ENCODE results near the gene MEN1. TPM values are rescaled to one million over a fixed set of nuclear protein-coding genes. Genes with fewer than 3 reads are reported as not detected.

Gene MEN1
- total RNA-seq, 1 donor from 2014 or later, result 24.6 TPM

- H3K27me3 ChIP-seq (ENCODE audit: control insufficient read depth, insufficient read depth, low read length), result no peaks in the 10 kb centered on the region
- H3K36me3 ChIP-seq (ENCODE audit: control insufficient read depth, insufficient read depth, low read length), result no peaks in the 10 kb centered on the region
- no peak for DNase-seq (ENCODE audit: low read depth)
- TF ChIP-seq CTCF (IDR thresholded peaks at IDR 0.05; ENCODE audit: insufficient read depth, low read length, poor library complexity, severe bottlenecking), result no peak
- H3K4me3 ChIP-seq (ENCODE audit: low read depth, low read length), result no peak overlapping the region
These were observed 18.5 kb downstream of the MEN1 start for GRCh38 chr11:64791781-64792291.

- DNase-seq (ENCODE audit: low read depth), result no peak
- H3K36me3 ChIP-seq (ENCODE audit: control insufficient read depth, insufficient read depth, low read length), result no peaks in the 10 kb centered on the region
These were observed 19.9 kb downstream of the MEN1 start for GRCh38 chr11:64790205-64791095.

DNA sequence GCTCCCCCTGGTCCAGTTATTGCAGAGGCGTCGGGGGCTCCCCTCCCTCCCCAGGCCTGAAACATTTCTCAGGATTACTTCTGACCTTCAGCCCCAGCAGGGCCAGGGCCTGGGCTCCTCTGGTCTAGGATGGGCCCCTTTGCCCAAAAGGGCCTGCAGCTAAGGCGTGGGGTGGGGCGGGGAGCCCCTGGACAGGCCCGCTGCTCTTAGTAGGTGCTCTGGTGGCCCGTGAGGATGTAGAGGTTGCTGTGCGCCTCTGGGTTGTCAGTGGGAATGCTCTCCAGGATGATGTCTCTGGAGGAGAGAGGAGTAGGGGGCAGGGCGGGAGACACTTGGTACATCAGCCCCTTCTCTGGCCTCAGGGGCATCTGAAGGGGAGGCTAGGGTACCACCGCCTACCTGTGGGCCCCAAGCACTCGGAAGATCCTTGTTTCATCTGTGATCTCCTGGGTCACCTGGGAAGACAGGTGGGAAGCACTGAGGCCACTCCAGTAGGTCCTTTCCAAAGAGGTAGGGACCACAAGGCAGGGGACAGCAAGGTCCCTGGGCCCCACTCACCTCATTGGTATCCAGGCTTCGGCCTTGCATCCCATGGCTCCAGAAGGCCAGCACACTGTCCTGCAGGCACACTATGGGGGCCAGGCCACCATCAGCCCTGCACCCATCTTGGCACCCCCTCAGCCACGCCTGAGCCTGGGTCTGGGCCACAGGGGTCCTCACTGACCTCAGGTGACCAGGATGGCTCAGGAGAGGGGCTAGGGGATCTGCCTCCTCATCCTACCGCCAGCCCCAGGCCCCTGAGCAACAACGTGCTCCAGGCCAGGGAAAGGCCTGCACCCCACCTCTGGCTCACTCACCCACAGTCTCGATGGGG lies 20.8 kb downstream of the MEN1 start:
- no peak for TF ChIP-seq CTCF (IDR thresholded peaks at IDR 0.05; ENCODE audit: insufficient read depth, low read length, poor library complexity, severe bottlenecking)
- H3K36me3 ChIP-seq (ENCODE audit: control insufficient read depth, insufficient read depth, low read length), result no peaks in the 10 kb centered on the region
- no peaks in the 10 kb centered on the region for H3K27me3 ChIP-seq (ENCODE audit: control insufficient read depth, insufficient read depth, low read length)
- H3K4me3 ChIP-seq (ENCODE audit: low read depth, low read length), result no peak overlapping the region
- DNase-seq (ENCODE audit: low read depth), result no peak

More at GRCh38 chr11:64790205-64791095, 19.9 kb downstream of the MEN1 start:
- Histone ChIP-seq H3K4me3 (ENCODE audit: low read depth, low read length) (no peak overlapping the region), H3K27me3 (ENCODE audit: control insufficient read depth, insufficient read depth, low read length) (no peaks in the 10 kb centered on the region)
- TF ChIP-seq CTCF (IDR thresholded peaks at IDR 0.05; ENCODE audit: insufficient read depth, low read length, poor library complexity, severe bottlenecking), result no peak

- no peak for TF ChIP-seq CTCF (IDR thresholded peaks at IDR 0.05; ENCODE audit: insufficient read depth, low read length, poor library complexity, severe bottlenecking)
- Histone ChIP-seq H3K36me3 (ENCODE audit: control insufficient read depth, insufficient read depth, low read length) (no peaks in the 10 kb centered on the region), H3K4me3 (ENCODE audit: low read depth, low read length) (no peak overlapping the region), H3K27me3 (ENCODE audit: control insufficient read depth, insufficient read depth, low read length) (no peaks in the 10 kb centered on the region)
- no peak for DNase-seq (ENCODE audit: low read depth)
These were observed 21.8 kb downstream of the MEN1 start for GRCh38 chr11:64788321-64789215.

All from kidney epithelial cell (primary cell).